ENCODE data around the gene PTF1A.

DNA sequence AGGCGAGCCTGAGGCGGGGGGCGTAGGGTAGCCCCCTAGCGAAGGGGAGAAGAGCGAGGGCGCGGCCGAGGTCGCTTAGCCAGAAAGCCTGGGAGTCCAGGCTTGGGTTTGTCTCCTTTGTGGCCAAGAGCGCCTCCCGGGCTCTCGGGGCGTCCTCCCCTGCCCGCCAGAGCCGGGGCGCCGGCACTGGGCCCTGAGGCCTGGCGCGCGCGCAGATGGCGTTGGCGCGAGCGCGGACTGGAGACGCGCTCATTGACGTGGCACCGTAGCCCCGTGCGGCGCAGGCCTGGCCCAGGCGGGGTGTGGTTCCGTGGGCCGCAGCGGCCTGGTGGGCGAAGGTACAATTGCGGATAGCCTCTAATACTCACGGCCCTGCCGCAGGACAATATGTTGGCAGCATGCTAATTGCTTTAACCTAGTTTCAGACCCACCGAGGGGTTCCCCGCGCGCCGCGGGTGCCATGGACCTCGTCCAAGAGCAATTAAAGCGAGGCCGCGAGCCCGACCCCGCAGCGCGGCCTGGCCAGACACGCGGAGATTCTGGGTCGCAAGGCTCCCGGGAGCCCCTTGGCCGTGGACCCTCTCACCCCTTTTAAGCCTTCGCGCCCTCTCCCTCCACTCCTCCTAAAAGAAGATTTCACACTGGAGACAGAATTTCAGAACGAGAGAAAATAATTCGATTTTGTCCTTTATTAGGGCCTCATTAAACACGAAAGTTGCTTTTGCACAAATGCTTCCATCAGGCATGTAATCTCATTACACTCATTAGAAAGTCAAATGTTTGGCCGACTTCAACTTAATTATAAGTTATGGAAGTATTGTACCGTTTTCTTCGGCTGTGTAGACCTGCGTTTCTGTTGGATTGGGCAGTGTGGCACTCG is 3.1 kb downstream of the PTF1A start:
- TF ChIP-seq GATA2 (IDR thresholded peaks at IDR 0.05; ENCODE audit: low read depth, low read length) (no peak), GATA3 (IDR thresholded peaks at IDR 0.05; ENCODE audit: low read depth, low read length) (no peak)

All from SH-SY5Y (cell line).